Fibroblast of lung (primary cell): ENCODE results near the gene COX14. TPM values are rescaled to one million over a fixed set of nuclear protein-coding genes. Genes with fewer than 3 reads are reported as not detected.

ENCODE experiments used
- DNase-seq, 2 donors: peaks; one replicate each; pipeline versions ENCODE4 v3.0.0 to v3.0.0-alpha.2; 2010; ENCODE audit warnings: low read depth in 2 of 2
- H2AFZ ChIP-seq: 2 replicates; pipeline ENCODE4 v1.5.1; 2012; ENCODE audit warnings: low read length, control low read depth, inconsistent platforms
- H3K27ac ChIP-seq: 2 replicates; pipeline ENCODE4 v1.5.1; 2011; ENCODE audit warnings: low read length, control low read depth; ENCODE audit not compliant: insufficient read depth
- H3K27me3 ChIP-seq: 2 replicates; pipeline ENCODE4 v1.5.1; 2011; ENCODE audit warnings: mild to moderate bottlenecking, low read length; ENCODE audit not compliant: control insufficient read depth, insufficient read depth
- H3K36me3 ChIP-seq: 2 replicates; pipeline ENCODE4 v1.5.1; 2011; ENCODE audit warnings: low read length; ENCODE audit not compliant: control insufficient read depth, insufficient read depth
- H3K4me1 ChIP-seq: 2 replicates; pipeline ENCODE4 v1.5.1; 2011; ENCODE audit warnings: low read length; ENCODE audit not compliant: control insufficient read depth, insufficient read depth; ENCODE audit errors: extremely low read depth
- H3K4me2 ChIP-seq: 2 replicates; pipeline ENCODE4 v1.5.1; 2011; ENCODE audit warnings: low read length, control low read depth; ENCODE audit not compliant: insufficient read depth; ENCODE audit errors: extremely low read depth
- H3K4me3 ChIP-seq, 4 experiments: fragments of 200-600 bp in 1 of 4; sonication (generic) in 1 of 4; replicated peaks in 1 of 4; 2 replicates each; pipeline ENCODE4 v1.5.1; 2011 to 2016; ENCODE audit warnings: low read length in 4 of 4, low read depth in 3 of 4, mild to moderate bottlenecking in 3 of 4, control low read depth in 2 of 4, inconsistent platforms in 1 of 4, mixed read lengths in 1 of 4; ENCODE audit not compliant: insufficient read depth in 1 of 4; ENCODE audit errors: control extremely low read depth in 1 of 4
- H3K79me2 ChIP-seq: 2 replicates; pipeline ENCODE4 v1.5.1; 2012; ENCODE audit warnings: mild to moderate bottlenecking, low read length, inconsistent platforms; ENCODE audit not compliant: control insufficient read depth, insufficient read depth
- H3K9ac ChIP-seq: 2 replicates; pipeline ENCODE4 v1.5.1; 2011; ENCODE audit warnings: mild to moderate bottlenecking, low read length, control low read depth; ENCODE audit not compliant: insufficient read depth
- H3K9me3 ChIP-seq: 2 replicates; pipeline ENCODE4 v1.5.1; 2012; ENCODE audit warnings: low read depth, low read length; ENCODE audit not compliant: control insufficient read depth, insufficient read depth
- H4K20me1 ChIP-seq: 2 replicates; pipeline ENCODE4 v1.5.1; 2011; ENCODE audit warnings: low read length; ENCODE audit not compliant: control insufficient read depth, insufficient read depth; ENCODE audit errors: extremely low read depth
- EZH2 ChIP-seq: IDR thresholded peaks from 2 replicates; pipeline ENCODE4 v1.5.1; 2012; ENCODE audit warnings: low read length, control low read depth, mild to moderate bottlenecking; ENCODE audit errors: missing control alignments
- polyA plus RNA-seq, 2 donors: library from polyadenylated mRNA; depleted of rRNA in 1 of 2; stranded (reverse) in 1 of 2; unstranded in 1 of 2; fragments of >200 nt; gene quantifications; 2 replicates each; pipeline ENCODE4 v1.2.1, GENCODE V29; 2011 to 2012; ENCODE audit warnings: missing spikeins in 1 of 2
- total RNA-seq: library from RNA; depleted of rRNA; stranded (reverse); fragments of >200 nt; gene quantifications from 2 replicates; pipeline ENCODE4 v1.2.1, GENCODE V29; 2014
- TF ChIP-seq, protein P1 (sequence below), 2 donors: IDR thresholded peaks in 1 of 2; conservative IDR thresholded peaks in 1 of 2; 1 replicate in 1 of 2; 2 replicates in 1 of 2; pipeline ENCODE4 v1.5.1; 2011 to 2012; ENCODE audit warnings: low read length in 2 of 2, control low read depth in 1 of 2, inconsistent platforms in 1 of 2, low read depth in 1 of 2, mild to moderate bottlenecking in 1 of 2

Gene COX14
- total and polyA plus RNA-seq, 2 donors (not counting 1 experiment from before 2014, with no cell fraction given): 55.3 to 57.1 TPM

DNA sequence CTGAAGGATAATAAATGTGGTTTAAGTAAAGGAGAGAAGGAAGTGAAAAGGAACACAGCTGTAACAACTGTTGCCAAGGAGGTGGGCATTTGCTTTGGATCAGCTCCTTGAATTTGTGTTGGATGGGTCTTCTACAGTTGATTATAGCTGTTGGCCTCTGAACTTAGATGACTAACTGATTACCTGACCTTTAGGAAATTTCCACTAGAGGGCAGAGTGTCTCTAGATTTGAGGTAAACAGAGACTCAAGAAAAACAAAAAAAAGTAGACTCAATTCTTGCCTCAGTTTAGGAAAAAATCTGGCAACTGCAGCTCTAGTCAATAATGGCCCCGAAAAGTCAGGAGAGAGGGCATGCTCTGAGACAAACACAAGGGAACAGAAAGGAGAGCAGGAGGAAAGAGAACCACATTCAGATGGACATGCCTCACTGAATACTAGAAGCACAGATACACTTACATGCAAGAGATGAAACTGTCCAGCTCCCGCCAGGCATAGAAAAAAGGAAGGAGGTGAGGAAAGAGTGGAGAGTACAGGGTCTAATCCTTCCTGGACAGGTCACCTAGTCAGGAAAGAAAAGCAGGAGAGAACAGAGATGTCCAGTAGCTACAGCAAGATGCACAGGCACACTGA lies 20.6 kb downstream of the COX14 start:
- no peaks in the 10 kb centered on the region for H3K27me3 ChIP-seq
- no peaks in the 10 kb centered on the region for H4K20me1 ChIP-seq
- peak in 1 of 2 donors; percentile 17 for DNase-seq
- no peak overlapping the region for H3K4me3 ChIP-seq
- no peak for TF ChIP-seq EZH2
- TF ChIP-seq, protein P1, sequence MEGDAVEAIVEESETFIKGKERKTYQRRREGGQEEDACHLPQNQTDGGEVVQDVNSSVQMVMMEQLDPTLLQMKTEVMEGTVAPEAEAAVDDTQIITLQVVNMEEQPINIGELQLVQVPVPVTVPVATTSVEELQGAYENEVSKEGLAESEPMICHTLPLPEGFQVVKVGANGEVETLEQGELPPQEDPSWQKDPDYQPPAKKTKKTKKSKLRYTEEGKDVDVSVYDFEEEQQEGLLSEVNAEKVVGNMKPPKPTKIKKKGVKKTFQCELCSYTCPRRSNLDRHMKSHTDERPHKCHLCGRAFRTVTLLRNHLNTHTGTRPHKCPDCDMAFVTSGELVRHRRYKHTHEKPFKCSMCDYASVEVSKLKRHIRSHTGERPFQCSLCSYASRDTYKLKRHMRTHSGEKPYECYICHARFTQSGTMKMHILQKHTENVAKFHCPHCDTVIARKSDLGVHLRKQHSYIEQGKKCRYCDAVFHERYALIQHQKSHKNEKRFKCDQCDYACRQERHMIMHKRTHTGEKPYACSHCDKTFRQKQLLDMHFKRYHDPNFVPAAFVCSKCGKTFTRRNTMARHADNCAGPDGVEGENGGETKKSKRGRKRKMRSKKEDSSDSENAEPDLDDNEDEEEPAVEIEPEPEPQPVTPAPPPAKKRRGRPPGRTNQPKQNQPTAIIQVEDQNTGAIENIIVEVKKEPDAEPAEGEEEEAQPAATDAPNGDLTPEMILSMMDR (conservative IDR thresholded peaks at IDR 0.05 in 1 of 2, IDR thresholded peaks at IDR 0.05 in 1 of 2; ENCODE audit: low read depth in 1 of 2, low read length in 2 of 2): peak in 1 of 2 donors; percentile 51
- no peak overlapping the region for H3K27ac ChIP-seq
- H3K9me3 ChIP-seq: no peaks in the 10 kb centered on the region
- H3K79me2 ChIP-seq: no peaks in the 10 kb centered on the region
- H3K36me3 ChIP-seq: peaks cover 6% of the 10 kb centered on the region
- H3K9ac ChIP-seq: no peak overlapping the region
- H2AFZ ChIP-seq: no peak overlapping the region
- H3K4me1 ChIP-seq: peaks cover 2% of the 10 kb centered on the region
- H3K4me2 ChIP-seq: no peak overlapping the region

DNA sequence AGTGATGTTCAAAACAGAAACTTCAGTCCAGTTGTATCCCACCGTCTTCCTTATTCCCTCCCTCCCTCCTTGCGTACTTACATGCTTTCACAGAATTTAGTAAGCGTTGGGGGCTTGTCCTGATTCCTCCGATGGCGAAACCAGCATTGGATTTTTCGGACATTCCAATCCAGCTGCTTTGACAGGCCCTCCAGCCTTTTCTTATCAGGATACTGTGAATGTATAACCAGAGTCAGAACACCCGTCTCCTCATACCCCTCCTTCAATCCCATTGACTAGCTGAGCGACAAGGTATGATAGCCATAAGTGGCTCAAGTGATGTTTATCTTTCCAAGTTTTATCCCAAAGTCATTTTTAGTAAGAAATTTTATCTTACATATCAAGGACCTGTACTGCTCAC lies 31.0 kb downstream of the COX14 start:
- Histone ChIP-seq H3K4me2 (no peak overlapping the region), H3K79me2 (no peaks in the 10 kb centered on the region), H3K9me3 (no peaks in the 10 kb centered on the region), H3K36me3 (no peaks in the 10 kb centered on the region), H4K20me1 (no peaks in the 10 kb centered on the region), H3K4me3 (no peak overlapping the region), H3K4me1 (no peaks in the 10 kb centered on the region), H3K27ac (no peak overlapping the region), H2AFZ (no peak overlapping the region), H3K27me3 (no peaks in the 10 kb centered on the region), H3K9ac (no peak overlapping the region)
- DNase-seq: no peak
- TF ChIP-seq, protein P1 (conservative IDR thresholded peaks at IDR 0.05 in 1 of 2, IDR thresholded peaks at IDR 0.05 in 1 of 2; ENCODE audit: low read depth in 1 of 2, low read length in 2 of 2): no peak

DNA sequence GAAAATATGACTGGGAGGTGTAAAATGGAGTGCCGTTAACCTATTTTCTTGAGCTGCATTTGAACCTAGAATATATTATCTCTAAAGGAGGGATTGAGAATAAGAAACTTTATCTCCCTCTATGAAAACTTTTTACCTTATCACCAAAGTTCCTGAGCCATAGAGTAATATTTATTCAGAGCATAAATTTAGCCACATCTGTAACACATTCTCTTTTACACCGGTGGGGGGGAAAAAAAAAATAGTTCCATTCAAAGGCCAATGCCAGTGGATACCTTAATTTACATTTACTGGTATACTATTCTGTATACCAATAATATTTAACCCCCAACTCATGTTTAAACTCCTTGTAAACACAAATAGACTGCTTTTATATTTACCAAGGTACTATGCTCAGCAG lies 33.4 kb downstream of the COX14 start:
- TF ChIP-seq, protein P1 (conservative IDR thresholded peaks at IDR 0.05 in 1 of 2, IDR thresholded peaks at IDR 0.05 in 1 of 2; ENCODE audit: low read depth in 1 of 2, low read length in 2 of 2): no peak
- no peak for TF ChIP-seq EZH2
- no peaks in the 10 kb centered on the region for H3K79me2 ChIP-seq
- DNase-seq: no peak

More for the DNA sequence above, 33.4 kb downstream of the COX14 start:
- Histone ChIP-seq H3K27ac (no peak overlapping the region), H3K9me3 (no peaks in the 10 kb centered on the region), H2AFZ (no peak overlapping the region), H3K4me2 (no peak overlapping the region), H3K9ac (no peak overlapping the region), H3K4me1 (no peaks in the 10 kb centered on the region), H3K4me3 (no peak overlapping the region), H4K20me1 (no peaks in the 10 kb centered on the region), H3K36me3 (no peaks in the 10 kb centered on the region), H3K27me3 (no peaks in the 10 kb centered on the region)
